ENCODE data around the gene NUP160. TPM values are rescaled to one million over a fixed set of nuclear protein-coding genes. Genes with fewer than 3 reads are reported as not detected.

Gene NUP160
- total RNA-seq, 5 donors from 2014 or later (not counting 1 experiment from before 2014, with no cell fraction given): 47.1 to 65.6 (median 52.5) TPM

- peak overlapping the region; percentile 96 to 99 for H3K27ac Mint-ChIP-seq
- POLR2A ChIA-PET: interaction anchor here in 1 of 2 donors (0.6 to 1.0 kb wide), 2 partner anchors 9 to 12 kb away, joined by 4 to 8 read pairs; no protein-coding TSS in a partner anchor
- no peaks in the 10 kb centered on the region for H3K9me3 Mint-ChIP-seq
- WGBS (ENCODE audit: insufficient coverage): 0% methylated on average over 4 of the region's 8 CpGs
- ATAC-seq (replicated peaks in 1 of 4) (no peak), DNase-seq (peak in 1 of 35 experiments; percentile 37)
- Histone ChIP-seq H3K27ac (ENCODE audit: low read length) (peak overlapping the region; percentile 89), H3K4me1 (ENCODE audit: control insufficient read depth in 1 of 2, extremely low read depth in 1 of 2, insufficient read depth in 2 of 2, low read length in 2 of 2) (peaks cover 29 to 45% of the 10 kb centered on the region in 2 experiments), H3K9me3 (no peaks in the 10 kb centered on the region), H3K4me3 (ENCODE audit: control insufficient read depth in 1 of 2, extremely low read depth in 1 of 2, low read length in 1 of 2) (peak overlapping the region; percentile 92 to 100), H3K27me3 (replicated peaks in 1 of 2; ENCODE audit: control insufficient read depth in 2 of 2, extremely low read depth in 1 of 2, insufficient read depth in 2 of 2, low read length in 1 of 2) (no peaks in the 10 kb centered on the region), H3K36me3 (ENCODE audit: control insufficient read depth in 2 of 2, extremely low read depth in 1 of 2, insufficient read depth in 1 of 2, low read length in 1 of 2) (peaks cover 0 to 15% of the 10 kb centered on the region in 2 donors)
- no peaks in the 10 kb centered on the region for H3K27me3 Mint-ChIP-seq
- CTCF ChIA-PET: interaction anchor here in 1 of 2 donors (0.7 to 1.1 kb wide), 4 partner anchors 13 to 262 kb away, joined by 3 to 4 read pairs (median 4); no protein-coding TSS in a partner anchor
- H3K4me3 Mint-ChIP-seq: peak overlapping the region; percentile 97 to 98 (median 97)
- peaks cover 53 to 60% (median 58%) of the 10 kb centered on the region in 3 donors for H3K4me1 Mint-ChIP-seq
- H3K36me3 Mint-ChIP-seq: peaks cover 12% of the 10 kb centered on the region
Measured at GRCh38 chr11:47847537-47847891, 636 bp downstream of the NUP160 start.

GRCh38 chr11:47846998-47847397 is 1.2 kb downstream of the NUP160 start:
- POLR2A ChIA-PET: no interaction called here
- no peaks in the 10 kb centered on the region for H3K9me3 ChIP-seq
- no peaks in the 10 kb centered on the region for H3K27me3 Mint-ChIP-seq
- peaks cover 12% of the 10 kb centered on the region for H3K36me3 Mint-ChIP-seq
- H3K27me3 ChIP-seq (replicated peaks in 1 of 2; ENCODE audit: control insufficient read depth in 2 of 2, extremely low read depth in 1 of 2, insufficient read depth in 2 of 2, low read length in 1 of 2): no peaks in the 10 kb centered on the region
- H3K27ac Mint-ChIP-seq: peak overlapping the region; percentile 70 to 99
- peaks cover 0 to 20% of the 10 kb centered on the region in 2 donors for H3K36me3 ChIP-seq (ENCODE audit: control insufficient read depth in 2 of 2, extremely low read depth in 1 of 2, insufficient read depth in 1 of 2, low read length in 1 of 2)
- H3K4me3 Mint-ChIP-seq: peak overlapping the region; percentile 70 to 98 (median 97)
- H3K4me1 ChIP-seq (ENCODE audit: control insufficient read depth in 1 of 2, extremely low read depth in 1 of 2, insufficient read depth in 2 of 2, low read length in 2 of 2): peaks cover 29 to 45% of the 10 kb centered on the region in 2 experiments
- peaks cover 53 to 58% (median 55%) of the 10 kb centered on the region in 3 donors for H3K4me1 Mint-ChIP-seq
- DNase-seq (no peak), ATAC-seq (replicated peaks in 1 of 4) (no peak)
- 80% methylated on average over 3 of the region's 4 CpGs for WGBS (ENCODE audit: insufficient coverage)
- H3K4me3 ChIP-seq (ENCODE audit: control insufficient read depth in 1 of 2, extremely low read depth in 1 of 2, low read length in 1 of 2): no peak overlapping the region
- CTCF ChIA-PET: interaction anchor here in 1 of 2 donors (0.9 kb wide), 1 partner anchor 13 kb away, joined by 3 read pairs; no protein-coding TSS in a partner anchor
- peak overlapping the region; percentile 1 for H3K27ac ChIP-seq (ENCODE audit: low read length)
- no peaks in the 10 kb centered on the region for H3K9me3 Mint-ChIP-seq

GRCh38 chr11:47843361-47844055 is 4.6 kb downstream of the NUP160 start:
- Histone ChIP-seq H3K36me3 (ENCODE audit: control insufficient read depth in 2 of 2, extremely low read depth in 1 of 2, insufficient read depth in 1 of 2, low read length in 1 of 2) (peaks cover 5 to 46% of the 10 kb centered on the region in 2 donors), H3K27ac (ENCODE audit: low read length) (no peak overlapping the region), H3K4me3 (ENCODE audit: control insufficient read depth in 1 of 2, extremely low read depth in 1 of 2, low read length in 1 of 2) (no peak overlapping the region), H3K4me1 (ENCODE audit: control insufficient read depth in 1 of 2, extremely low read depth in 1 of 2, insufficient read depth in 2 of 2, low read length in 2 of 2) (peaks cover 8 to 18% of the 10 kb centered on the region in 2 experiments), H3K9me3 (no peaks in the 10 kb centered on the region), H3K27me3 (replicated peaks in 1 of 2; ENCODE audit: control insufficient read depth in 2 of 2, extremely low read depth in 1 of 2, insufficient read depth in 2 of 2, low read length in 1 of 2) (no peaks in the 10 kb centered on the region)
- Mint-ChIP-seq H3K27ac (no peak overlapping the region), H3K36me3 (peaks cover 27% of the 10 kb centered on the region), H3K4me1 (peaks cover 25 to 28% (median 27%) of the 10 kb centered on the region in 3 donors), H3K27me3 (no peaks in the 10 kb centered on the region), H3K4me3 (no peak overlapping the region), H3K9me3 (no peaks in the 10 kb centered on the region)
- 97% methylated on average over 4 of the region's 7 CpGs for WGBS (ENCODE audit: insufficient coverage)
- POLR2A ChIA-PET: interaction anchor here in 1 of 2 donors (0.7 kb wide), 1 partner anchor 280 kb away, joined by 3 read pairs; no protein-coding TSS in a partner anchor
- CTCF ChIA-PET: no interaction called here
- ATAC-seq (replicated peaks in 1 of 4) (no peak), DNase-seq (no peak)

GRCh38 chr11:47842749-47843148 is 5.4 kb downstream of the NUP160 start:
- ChIA-PET POLR2A (interaction anchor here in 1 of 2 donors (0.6 kb wide), 1 partner anchor 572 kb away, joined by 3 read pairs; no protein-coding TSS in a partner anchor), CTCF (no interaction called here)
- H3K36me3 Mint-ChIP-seq: peaks cover 33% of the 10 kb centered on the region
- H3K9me3 Mint-ChIP-seq: no peaks in the 10 kb centered on the region
- no peak overlapping the region for H3K4me3 Mint-ChIP-seq
- no peaks in the 10 kb centered on the region for H3K27me3 Mint-ChIP-seq
- peaks cover 20 to 23% (median 23%) of the 10 kb centered on the region in 3 donors for H3K4me1 Mint-ChIP-seq
- WGBS (ENCODE audit: insufficient coverage): 100% methylated on average over 1 of the region's 4 CpGs
- H3K36me3 ChIP-seq (ENCODE audit: control insufficient read depth in 2 of 2, extremely low read depth in 1 of 2, insufficient read depth in 1 of 2, low read length in 1 of 2): peaks cover 5 to 52% of the 10 kb centered on the region in 2 donors
- ATAC-seq (replicated peaks in 1 of 4) (no peak), DNase-seq (no peak)
- H3K27ac ChIP-seq (ENCODE audit: low read length): no peak overlapping the region
- no peaks in the 10 kb centered on the region for H3K27me3 ChIP-seq (replicated peaks in 1 of 2; ENCODE audit: control insufficient read depth in 2 of 2, extremely low read depth in 1 of 2, insufficient read depth in 2 of 2, low read length in 1 of 2)
- no peaks in the 10 kb centered on the region for H3K9me3 ChIP-seq
- no peak overlapping the region for H3K4me3 ChIP-seq (ENCODE audit: control insufficient read depth in 1 of 2, extremely low read depth in 1 of 2, low read length in 1 of 2)
- H3K27ac Mint-ChIP-seq: no peak overlapping the region
- H3K4me1 ChIP-seq (ENCODE audit: control insufficient read depth in 1 of 2, extremely low read depth in 1 of 2, insufficient read depth in 2 of 2, low read length in 2 of 2): peaks cover 8 to 17% of the 10 kb centered on the region in 2 experiments

GRCh38 chr11:47837929-47838328 is 10.2 kb downstream of the NUP160 start:
- ChIA-PET CTCF (no interaction called here), POLR2A (interaction anchor here in 1 of 2 donors (0.9 kb wide), 1 partner anchor 10 kb away, joined by 8 read pairs; the partner anchor contains the start of gene NUP160)
- H3K27ac Mint-ChIP-seq: no peak overlapping the region
- no peak overlapping the region for H3K4me3 Mint-ChIP-seq
- H3K36me3 ChIP-seq (ENCODE audit: control insufficient read depth in 2 of 2, extremely low read depth in 1 of 2, insufficient read depth in 1 of 2, low read length in 1 of 2): peaks cover 5 to 87% of the 10 kb centered on the region in 2 donors
- H3K4me1 Mint-ChIP-seq: peaks cover 0 to 8% (median 3%) of the 10 kb centered on the region in 3 donors
- H3K27me3 ChIP-seq (replicated peaks in 1 of 2; ENCODE audit: control insufficient read depth in 2 of 2, extremely low read depth in 1 of 2, insufficient read depth in 2 of 2, low read length in 1 of 2): no peaks in the 10 kb centered on the region
- H3K9me3 Mint-ChIP-seq: no peaks in the 10 kb centered on the region
- no peak for DNase-seq
- no peak overlapping the region for H3K27ac ChIP-seq (ENCODE audit: low read length)
- no peaks in the 10 kb centered on the region for H3K9me3 ChIP-seq
- no peak for ATAC-seq (replicated peaks in 1 of 4)
- no peak overlapping the region for H3K4me3 ChIP-seq (ENCODE audit: control insufficient read depth in 1 of 2, extremely low read depth in 1 of 2, low read length in 1 of 2)
- H3K27me3 Mint-ChIP-seq: no peaks in the 10 kb centered on the region
- no peaks in the 10 kb centered on the region for H3K4me1 ChIP-seq (ENCODE audit: control insufficient read depth in 1 of 2, extremely low read depth in 1 of 2, insufficient read depth in 2 of 2, low read length in 2 of 2)
- peaks cover 53% of the 10 kb centered on the region for H3K36me3 Mint-ChIP-seq

- WGBS (ENCODE audit: insufficient coverage): 100% methylated on average over 4 of the region's 6 CpGs
- DNase-seq (no peak), ATAC-seq (replicated peaks in 1 of 4) (no peak)
- no peak overlapping the region for H3K27ac ChIP-seq (ENCODE audit: low read length)
- Mint-ChIP-seq H3K4me1 (peaks cover 3 to 8% (median 5%) of the 10 kb centered on the region in 3 donors), H3K36me3 (peaks cover 59% of the 10 kb centered on the region), H3K27me3 (no peaks in the 10 kb centered on the region), H3K9me3 (no peaks in the 10 kb centered on the region), H3K4me3 (no peak overlapping the region), H3K27ac (no peak overlapping the region)
- ChIA-PET POLR2A (no interaction called here), CTCF (no interaction called here)
- no peaks in the 10 kb centered on the region for H3K27me3 ChIP-seq (replicated peaks in 1 of 2; ENCODE audit: control insufficient read depth in 2 of 2, extremely low read depth in 1 of 2, insufficient read depth in 2 of 2, low read length in 1 of 2)
- H3K4me1 ChIP-seq (ENCODE audit: control insufficient read depth in 1 of 2, extremely low read depth in 1 of 2, insufficient read depth in 2 of 2, low read length in 2 of 2): no peaks in the 10 kb centered on the region
- peaks cover 5 to 87% of the 10 kb centered on the region in 2 donors for H3K36me3 ChIP-seq (ENCODE audit: control insufficient read depth in 2 of 2, extremely low read depth in 1 of 2, insufficient read depth in 1 of 2, low read length in 1 of 2)
- H3K9me3 ChIP-seq: no peaks in the 10 kb centered on the region
- no peak overlapping the region for H3K4me3 ChIP-seq (ENCODE audit: control insufficient read depth in 1 of 2, extremely low read depth in 1 of 2, low read length in 1 of 2)
Measured at GRCh38 chr11:47837292-47837691, 10.9 kb downstream of the NUP160 start.

Data from T-cell (primary cell).